ENCODE results near the gene ING3.
"Not testable (repeated sequence)": the region's sequence is repeated elsewhere in the genome, so short reads cannot be mapped to it uniquely, and the experiment has no call there.

The ING3 gene

GRCh38 chr7:120951826-120952225 is 1.2 kb downstream of the ING3 start:
- no peak for DNase-seq

- DNase-seq: no peak
Measured at GRCh38 chr7:120955577-120956149, 5.1 kb downstream of the ING3 start.

GRCh38 chr7:120959929-120960484 is 9.4 kb downstream of the ING3 start:
- DNase-seq: no peak

- no peak for DNase-seq
Measured at GRCh38 chr7:120960714-120961113, 10.1 kb downstream of the ING3 start.

GRCh38 chr7:120961638-120962173 is 11.1 kb downstream of the ING3 start:
- no peak for DNase-seq

GRCh38 chr7:120964088-120964487 is 13.5 kb downstream of the ING3 start:
- no peak for DNase-seq

GRCh38 chr7:120966961-120967360 is 16.4 kb downstream of the ING3 start:
- DNase-seq: no peak

- no peak for DNase-seq
Measured at GRCh38 chr7:120973849-120974248, 23.3 kb downstream of the ING3 start.

GRCh38 chr7:120979765-120980499 is 29.4 kb downstream of the ING3 start:
- DNase-seq: no peak

- DNase-seq: no peak
Measured at GRCh38 chr7:120981117-120981516, 30.5 kb downstream of the ING3 start.

GRCh38 chr7:120981888-120982615 is 31.5 kb downstream of the ING3 start:
- no peak for DNase-seq

- not testable (repeated sequence) for DNase-seq
Measured at GRCh38 chr7:120983592-120983991, 33.0 kb downstream of the ING3 start.

- no peak for DNase-seq
Measured at GRCh38 chr7:120984406-120984805, 33.8 kb downstream of the ING3 start.

GRCh38 chr7:120985130-120985758 is 34.7 kb downstream of the ING3 start:
- DNase-seq: no peak

GRCh38 chr7:120985839-120986238 is 35.3 kb downstream of the ING3 start:
- DNase-seq: no peak

- DNase-seq: no peak
Measured at GRCh38 chr7:120986650-120987049, 36.1 kb downstream of the ING3 start.

GRCh38 chr7:120987280-120987679 is 36.7 kb downstream of the ING3 start:
- DNase-seq: no peak

GRCh38 chr7:120987683-120988590 is 37.4 kb downstream of the ING3 start:
- DNase-seq: peak; percentile 93

GRCh38 chr7:120988591-120989256 is 38.1 kb downstream of the ING3 start, which contains the start of gene CPED1:
CPED1 (plus strand) TSS chr7:120988711; CDS start chr7:120989622, 911 bp downstream.
- DNase-seq: peak; percentile 71

GRCh38 chr7:120989257-120990220 is 39.0 kb downstream of the ING3 start:
- DNase-seq: no peak
